Natural killer cell (primary cell): Measurements from ENCODE around the gene OSGEP. TPM values are rescaled to one million over a fixed set of nuclear protein-coding genes. Genes with fewer than 3 reads are reported as not detected.

Source experiments
- ATAC-seq, 3 donors: fragments of 150-1000 bp in 2 of 3; fragments of 200-7000 bp in 1 of 3; cut with Tn5 transposase; 1 replicate in 1 of 3; 2 replicates in 2 of 3; pipeline ENCODE4 v1.10.0; 2021; ENCODE audit warnings: mild to moderate bottlenecking in 2 of 3, moderate library complexity in 2 of 3
- DNase-seq, 2 donors: peaks; one replicate each; pipeline versions ENCODE4 v3.0.0 to v3.0.0-alpha.2; 2013 to 2021; ENCODE audit warnings: mixed read lengths in 1 of 2
- H3K27ac ChIP-seq: one replicate; pipeline ENCODE4 v1.5.1; 2013; ENCODE audit warnings: mild to moderate bottlenecking, low read length
- H3K27me3 ChIP-seq: one replicate; pipeline ENCODE4 v1.6.1; 2013; ENCODE audit warnings: low read length; ENCODE audit not compliant: control insufficient read depth, insufficient read depth
- H3K36me3 ChIP-seq: one replicate; pipeline ENCODE4 v1.6.1; 2013; ENCODE audit warnings: low read length; ENCODE audit not compliant: control insufficient read depth, insufficient read depth
- H3K4me1 ChIP-seq: one replicate; pipeline ENCODE4 v1.6.1; 2013; ENCODE audit warnings: low read length; ENCODE audit not compliant: control insufficient read depth, insufficient read depth
- H3K4me3 ChIP-seq: one replicate; pipeline ENCODE4 v1.5.1; 2013; ENCODE audit warnings: low read length
- H3K9me3 ChIP-seq: one replicate; pipeline ENCODE4 v1.6.1; 2013; ENCODE audit warnings: low read length; ENCODE audit not compliant: control insufficient read depth, insufficient read depth
- H3K27ac Mint-ChIP-seq, 2 donors: one replicate each; pipeline ENCODE4 v1.8.0; 2022; ENCODE audit warnings: mild to moderate bottlenecking in 2 of 2, mixed read lengths in 2 of 2, moderate library complexity in 1 of 2
- H3K27me3 Mint-ChIP-seq, 2 donors: one replicate each; pipeline ENCODE4 v1.8.0; 2022; ENCODE audit warnings: low read depth in 2 of 2, mixed read lengths in 2 of 2
- H3K36me3 Mint-ChIP-seq: one replicate; pipeline ENCODE4 v1.8.0; 2022; ENCODE audit warnings: mixed read lengths
- H3K4me1 Mint-ChIP-seq, 2 donors: one replicate each; pipeline ENCODE4 v1.8.0; 2022; ENCODE audit warnings: mixed read lengths in 2 of 2
- H3K4me3 Mint-ChIP-seq: one replicate; pipeline ENCODE4 v1.8.0; 2022; ENCODE audit warnings: mild to moderate bottlenecking, moderate library complexity, mixed read lengths
- H3K9me3 Mint-ChIP-seq, 2 donors: one replicate each; pipeline ENCODE4 v1.8.0; 2022; ENCODE audit warnings: mixed read lengths in 2 of 2
- WGBS: methylation state at CpG from one replicate; pipeline ENCODE4 v1.1.7; 2013; ENCODE audit warnings: missing lambda C conversion rate; ENCODE audit not compliant: insufficient coverage; 5-methylcytosine and 5-hydroxymethylcytosine counted together
- intact Hi-C: fragments of 100-400 bp; cut with micrococcal nuclease; formaldehyde crosslinking; loops from one replicate; pipeline ENCODE4 v1.14.2; 2022
- total RNA-seq, 4 donors: library from RNA; stranded (reverse); fragments of 120-200 nt in 1 of 4; gene quantifications; one replicate each; pipeline versions ENCODE4 v1.2.3 to v1.2.4, GENCODE V29; 2013 to 2022
- TF ChIP-seq, protein P1 (sequence below): fragments of 200-600 bp; IDR thresholded peaks from one replicate; pipeline ENCODE4 v1.8.0; 2022; ENCODE audit warnings: antibody characterized with exemption

OSGEP gene
- total RNA-seq, 3 donors from 2014 or later (not counting 1 experiment from before 2014, with no cell fraction given): 60.1 to 65.4 (median 63.3) TPM

DNA sequence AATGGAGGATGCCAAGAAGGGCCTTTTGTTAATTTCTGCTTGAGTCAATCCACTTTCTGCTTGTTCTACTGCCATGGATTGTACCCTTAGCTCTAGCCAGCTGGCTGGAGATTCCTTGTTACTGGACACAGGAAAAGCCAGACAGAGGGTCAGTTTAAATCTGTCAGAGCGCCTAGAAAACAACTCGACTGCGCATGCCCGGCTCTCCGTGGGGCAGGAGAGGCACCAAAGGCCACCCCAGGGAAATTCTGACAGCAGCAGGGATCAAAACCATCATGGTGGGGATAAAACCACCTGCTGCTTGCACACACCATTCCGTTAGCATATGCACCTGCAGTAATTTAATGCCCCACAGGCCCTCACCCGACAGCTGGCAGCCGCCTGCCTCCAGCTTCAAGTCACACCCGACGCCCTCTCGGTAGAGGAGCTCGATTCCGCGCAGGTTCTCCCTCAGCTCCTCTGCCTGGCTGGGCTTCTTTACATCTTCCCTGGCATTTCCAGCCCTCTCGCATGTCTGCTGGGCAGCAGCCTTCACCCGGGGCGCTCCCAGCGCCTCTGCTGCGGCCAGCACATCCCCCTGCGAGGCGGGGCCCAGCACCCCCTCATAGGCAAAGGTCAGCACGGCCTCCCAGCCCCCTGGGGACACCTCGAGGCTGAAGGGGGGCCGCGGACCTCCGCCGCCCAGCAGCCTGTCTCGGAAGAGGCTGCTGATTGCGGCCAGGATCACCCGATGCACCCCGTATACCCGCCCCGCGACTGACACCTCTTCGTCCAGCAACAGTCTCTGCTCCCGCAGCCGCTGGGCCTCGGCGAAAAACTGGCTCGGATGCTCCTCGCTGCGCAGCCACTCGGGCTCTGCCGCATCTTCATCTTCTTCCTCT lies 19.7 kb downstream of the OSGEP start:
- H3K4me3 Mint-ChIP-seq: no peak overlapping the region
- no peak for DNase-seq
- H3K36me3 ChIP-seq: no peaks in the 10 kb centered on the region
- H3K27ac ChIP-seq: no peak overlapping the region
- H3K4me1 ChIP-seq: peaks cover 22% of the 10 kb centered on the region
- peaks cover 0 to under 1% of the 10 kb centered on the region in 2 donors for H3K4me1 Mint-ChIP-seq
- H3K27me3 Mint-ChIP-seq: no peaks in the 10 kb centered on the region
- intact Hi-C loops: no loop called here
- 93% methylated on average over 44 of the region's 44 CpGs for WGBS
- no peaks in the 10 kb centered on the region for H3K27me3 ChIP-seq
- no peaks in the 10 kb centered on the region for H3K9me3 Mint-ChIP-seq
- no peak for ATAC-seq
- TF ChIP-seq, protein P1, sequence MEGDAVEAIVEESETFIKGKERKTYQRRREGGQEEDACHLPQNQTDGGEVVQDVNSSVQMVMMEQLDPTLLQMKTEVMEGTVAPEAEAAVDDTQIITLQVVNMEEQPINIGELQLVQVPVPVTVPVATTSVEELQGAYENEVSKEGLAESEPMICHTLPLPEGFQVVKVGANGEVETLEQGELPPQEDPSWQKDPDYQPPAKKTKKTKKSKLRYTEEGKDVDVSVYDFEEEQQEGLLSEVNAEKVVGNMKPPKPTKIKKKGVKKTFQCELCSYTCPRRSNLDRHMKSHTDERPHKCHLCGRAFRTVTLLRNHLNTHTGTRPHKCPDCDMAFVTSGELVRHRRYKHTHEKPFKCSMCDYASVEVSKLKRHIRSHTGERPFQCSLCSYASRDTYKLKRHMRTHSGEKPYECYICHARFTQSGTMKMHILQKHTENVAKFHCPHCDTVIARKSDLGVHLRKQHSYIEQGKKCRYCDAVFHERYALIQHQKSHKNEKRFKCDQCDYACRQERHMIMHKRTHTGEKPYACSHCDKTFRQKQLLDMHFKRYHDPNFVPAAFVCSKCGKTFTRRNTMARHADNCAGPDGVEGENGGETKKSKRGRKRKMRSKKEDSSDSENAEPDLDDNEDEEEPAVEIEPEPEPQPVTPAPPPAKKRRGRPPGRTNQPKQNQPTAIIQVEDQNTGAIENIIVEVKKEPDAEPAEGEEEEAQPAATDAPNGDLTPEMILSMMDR: no peak
- no peak overlapping the region for H3K27ac Mint-ChIP-seq
- H3K4me3 ChIP-seq: no peak overlapping the region
- no peaks in the 10 kb centered on the region for H3K36me3 Mint-ChIP-seq
- H3K9me3 ChIP-seq: no peaks in the 10 kb centered on the region

DNA sequence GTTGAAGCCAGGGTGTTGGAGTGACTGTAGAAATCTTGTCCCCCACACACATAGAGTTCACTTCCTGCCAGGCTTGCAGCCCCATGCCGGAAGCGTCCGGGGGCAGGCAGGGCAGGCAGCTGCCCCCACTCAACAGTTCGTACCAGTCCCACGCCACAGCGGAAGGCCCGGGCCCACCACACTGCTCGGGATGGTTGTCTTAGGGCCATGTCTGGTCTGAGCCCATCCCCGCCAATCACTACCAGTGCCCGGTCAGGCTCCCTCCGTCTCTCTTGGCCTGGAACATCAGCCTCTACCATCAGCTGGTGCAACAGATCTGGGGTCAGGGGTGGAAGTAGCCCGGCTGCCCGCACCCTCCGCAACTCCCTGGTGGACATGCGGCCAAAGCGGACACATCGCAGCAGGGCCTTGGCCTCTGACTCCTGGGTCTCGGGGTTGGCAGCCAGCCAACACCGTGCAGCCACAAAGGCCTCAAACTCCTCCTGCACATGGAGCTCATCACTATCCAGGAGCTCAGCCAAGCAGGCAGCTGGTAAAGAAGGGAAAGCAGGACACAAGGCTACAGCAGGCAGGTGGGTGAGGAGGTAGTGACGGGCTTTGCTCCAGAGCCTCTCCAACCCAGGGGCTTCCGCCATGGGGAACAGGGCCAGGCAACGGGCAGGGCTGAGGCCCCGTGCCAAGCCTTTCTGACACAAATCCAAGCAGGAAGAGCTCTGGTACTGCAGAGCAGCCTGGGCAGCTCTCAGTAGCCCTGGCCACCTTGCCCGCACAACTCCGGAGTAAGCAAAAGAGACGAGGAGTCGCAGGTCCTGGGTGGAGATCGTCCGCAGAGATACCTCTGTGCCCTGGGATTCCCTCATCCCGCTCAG lies 24.6 kb downstream of the OSGEP start:
- 78% methylated on average over 30 of the region's 30 CpGs for WGBS
- Mint-ChIP-seq H3K4me1 (peaks cover 23 to 28% of the 10 kb centered on the region in 2 donors), H3K4me3 (peak overlapping the region; percentile 9), H3K27me3 (no peaks in the 10 kb centered on the region), H3K27ac (peak overlapping the region; percentile 50 to 70), H3K9me3 (no peaks in the 10 kb centered on the region), H3K36me3 (no peaks in the 10 kb centered on the region)
- ATAC-seq: peak in 2 of 3 donors; percentile 55 to 58
- Histone ChIP-seq H3K36me3 (no peaks in the 10 kb centered on the region), H3K27ac (no peak overlapping the region), H3K4me1 (peaks cover 34% of the 10 kb centered on the region), H3K9me3 (no peaks in the 10 kb centered on the region), H3K4me3 (no peak overlapping the region), H3K27me3 (no peaks in the 10 kb centered on the region)
- peak in 1 of 2 donors; percentile 27 for DNase-seq
- intact Hi-C loops: no loop called here
- TF ChIP-seq, protein P1: no peak

DNA sequence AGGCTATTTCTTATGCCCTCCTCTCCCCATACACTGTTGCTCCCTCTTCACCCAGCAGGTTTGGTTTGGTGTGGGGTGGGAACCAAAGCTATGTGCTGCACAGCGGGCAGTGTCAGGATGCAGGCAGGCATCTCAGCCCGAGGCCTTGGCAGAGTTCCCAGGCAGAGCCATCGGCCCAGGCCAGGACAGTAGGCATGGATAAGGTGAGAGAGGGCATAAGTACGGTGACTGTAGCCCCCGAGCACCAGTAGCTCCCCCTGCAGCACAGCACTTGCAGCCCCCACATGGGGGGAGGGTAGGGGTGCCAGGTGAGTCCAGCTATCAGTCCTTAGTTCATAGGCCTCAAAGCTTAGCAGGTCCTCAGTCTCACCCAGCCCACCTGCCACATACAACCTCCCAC lies 25.8 kb downstream of the OSGEP start:
- no peak for ATAC-seq
- TF ChIP-seq, protein P1: no peak
- Histone ChIP-seq H3K36me3 (no peaks in the 10 kb centered on the region), H3K27ac (no peak overlapping the region), H3K4me1 (peaks cover 34% of the 10 kb centered on the region), H3K9me3 (no peaks in the 10 kb centered on the region), H3K4me3 (no peak overlapping the region), H3K27me3 (no peaks in the 10 kb centered on the region)
- H3K27me3 Mint-ChIP-seq: no peaks in the 10 kb centered on the region
- DNase-seq: no peak
- WGBS: 55% methylated on average over 5 of the region's 5 CpGs
- peak overlapping the region; percentile 74 to 76 for H3K27ac Mint-ChIP-seq
- H3K36me3 Mint-ChIP-seq: no peaks in the 10 kb centered on the region
- H3K4me1 Mint-ChIP-seq: peaks cover 23 to 28% of the 10 kb centered on the region in 2 donors
- no peaks in the 10 kb centered on the region for H3K9me3 Mint-ChIP-seq
- H3K4me3 Mint-ChIP-seq: peak overlapping the region; percentile 35
- intact Hi-C loops: no loop called here
